D721Med (cell line): ENCODE measurements around the gene TRAPPC2L.

ENCODE experiments used
- DNase-seq: peaks from one replicate; pipeline ENCODE4 v3.0.0; 2011; ENCODE audit warnings: low spot score; ENCODE audit not compliant: insufficient read length
- FAIRE-seq: peaks from 2 replicates; lab custom pipeline; 2011; peaks lifted over from hg19 to GRCh38; lab: Jason Lieb, UNC
- TF ChIP-seq, protein P1 (sequence below): IDR thresholded peaks from 2 replicates; pipeline ENCODE4 v1.5.1; 2012; ENCODE audit warnings: mild to moderate bottlenecking, control low read depth; ENCODE audit not compliant: insufficient read depth; ENCODE audit errors: missing control alignments

TRAPPC2L gene

DNA sequence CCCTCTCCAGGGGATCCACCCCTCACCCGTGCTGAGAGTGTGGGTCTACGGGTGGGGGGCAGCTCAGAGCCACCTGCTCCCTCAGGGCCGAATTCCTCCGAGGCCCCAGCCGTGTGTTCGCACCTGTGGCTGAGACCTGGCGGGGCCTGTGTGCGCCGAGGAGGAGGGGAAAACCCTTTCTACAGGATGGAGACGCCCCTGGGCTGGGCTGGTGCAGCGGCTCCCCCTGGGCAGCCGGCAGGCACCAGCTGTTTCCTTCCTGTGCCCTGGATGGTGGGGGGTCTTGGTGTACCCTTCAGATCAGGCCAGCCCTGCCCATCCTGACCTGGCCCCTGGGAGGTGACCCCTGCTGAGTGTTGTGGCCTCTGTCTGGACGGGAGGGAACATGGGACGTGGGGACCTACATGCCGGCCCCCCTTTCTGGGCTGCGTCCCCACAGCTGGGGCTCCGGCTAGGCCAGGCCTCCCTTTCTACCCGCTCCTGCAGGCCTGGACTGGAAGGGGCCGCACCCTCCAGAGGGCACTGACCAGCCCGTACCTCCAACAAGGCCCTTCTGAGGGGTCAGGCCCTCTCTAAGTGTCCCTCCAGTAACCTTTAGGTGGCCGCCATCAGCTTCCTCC is 37.9 kb downstream of the TRAPPC2L start:
- no peak for FAIRE-seq
- DNase-seq = no peak
- TF ChIP-seq, protein P1, sequence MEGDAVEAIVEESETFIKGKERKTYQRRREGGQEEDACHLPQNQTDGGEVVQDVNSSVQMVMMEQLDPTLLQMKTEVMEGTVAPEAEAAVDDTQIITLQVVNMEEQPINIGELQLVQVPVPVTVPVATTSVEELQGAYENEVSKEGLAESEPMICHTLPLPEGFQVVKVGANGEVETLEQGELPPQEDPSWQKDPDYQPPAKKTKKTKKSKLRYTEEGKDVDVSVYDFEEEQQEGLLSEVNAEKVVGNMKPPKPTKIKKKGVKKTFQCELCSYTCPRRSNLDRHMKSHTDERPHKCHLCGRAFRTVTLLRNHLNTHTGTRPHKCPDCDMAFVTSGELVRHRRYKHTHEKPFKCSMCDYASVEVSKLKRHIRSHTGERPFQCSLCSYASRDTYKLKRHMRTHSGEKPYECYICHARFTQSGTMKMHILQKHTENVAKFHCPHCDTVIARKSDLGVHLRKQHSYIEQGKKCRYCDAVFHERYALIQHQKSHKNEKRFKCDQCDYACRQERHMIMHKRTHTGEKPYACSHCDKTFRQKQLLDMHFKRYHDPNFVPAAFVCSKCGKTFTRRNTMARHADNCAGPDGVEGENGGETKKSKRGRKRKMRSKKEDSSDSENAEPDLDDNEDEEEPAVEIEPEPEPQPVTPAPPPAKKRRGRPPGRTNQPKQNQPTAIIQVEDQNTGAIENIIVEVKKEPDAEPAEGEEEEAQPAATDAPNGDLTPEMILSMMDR = no peak

DNA sequence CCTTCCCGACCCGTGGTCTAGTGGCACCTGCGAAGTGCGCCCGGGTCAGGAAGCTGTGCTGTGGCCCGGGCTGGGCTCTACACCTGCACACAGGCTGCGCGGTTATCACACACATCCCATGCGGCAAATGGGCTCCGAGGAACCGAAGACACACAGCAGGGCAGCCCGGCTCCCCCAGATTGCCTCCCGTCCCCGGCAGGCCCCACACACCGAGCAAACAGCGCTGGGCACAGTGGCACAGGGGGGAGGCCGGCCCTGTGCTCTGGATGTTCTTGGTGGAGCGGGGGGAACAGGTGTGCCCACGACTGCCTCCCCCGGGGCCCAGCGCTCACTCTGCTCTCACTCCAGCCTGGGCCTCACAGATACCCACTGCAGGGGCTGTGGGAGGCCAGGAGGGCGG is 38.4 kb downstream of the TRAPPC2L start:
- no peak for DNase-seq
- no peak for FAIRE-seq
- TF ChIP-seq, protein P1 = no peak

DNA sequence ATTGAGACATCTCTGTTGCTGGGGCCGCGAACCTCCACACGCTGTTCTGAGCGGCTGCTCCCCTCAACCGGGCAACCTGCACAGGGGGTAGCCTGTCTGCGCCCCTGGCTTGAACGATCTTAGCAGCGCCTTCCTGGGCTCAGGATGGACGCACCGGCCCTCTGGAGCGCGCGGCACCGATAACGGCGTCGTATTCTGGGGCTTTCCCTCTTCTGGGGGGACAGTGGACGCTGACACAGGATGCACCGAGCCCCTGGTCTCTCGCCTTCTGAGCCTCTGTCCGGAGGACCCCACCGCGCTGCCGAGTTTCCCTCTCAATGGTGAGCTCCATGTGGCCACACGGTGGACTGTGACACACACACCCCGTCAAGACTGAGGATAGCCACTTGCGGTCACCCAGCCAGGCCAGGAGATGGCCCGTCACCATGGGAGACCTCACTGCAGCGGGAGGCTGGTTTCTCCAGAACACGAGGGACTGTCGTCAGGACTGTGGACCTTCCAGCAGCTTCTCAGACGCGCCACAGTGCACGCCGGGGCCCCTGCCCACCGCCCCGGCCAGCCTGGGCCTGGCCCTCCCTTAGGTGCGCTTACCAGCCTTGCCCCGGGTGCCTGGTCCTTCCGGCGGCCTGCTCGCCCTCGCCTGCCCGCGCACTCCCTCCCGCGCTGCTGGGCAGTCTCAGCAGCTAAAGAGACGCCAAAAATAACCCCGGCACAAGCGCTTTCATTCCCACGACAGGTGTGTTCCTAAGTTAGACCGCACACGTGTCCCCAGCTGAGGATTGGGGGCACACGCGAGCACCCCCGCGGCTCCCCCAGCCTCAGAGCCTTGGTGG is 39.5 kb downstream of the TRAPPC2L start:
- no peak for FAIRE-seq
- TF ChIP-seq, protein P1 = no peak
- no peak for DNase-seq

DNA sequence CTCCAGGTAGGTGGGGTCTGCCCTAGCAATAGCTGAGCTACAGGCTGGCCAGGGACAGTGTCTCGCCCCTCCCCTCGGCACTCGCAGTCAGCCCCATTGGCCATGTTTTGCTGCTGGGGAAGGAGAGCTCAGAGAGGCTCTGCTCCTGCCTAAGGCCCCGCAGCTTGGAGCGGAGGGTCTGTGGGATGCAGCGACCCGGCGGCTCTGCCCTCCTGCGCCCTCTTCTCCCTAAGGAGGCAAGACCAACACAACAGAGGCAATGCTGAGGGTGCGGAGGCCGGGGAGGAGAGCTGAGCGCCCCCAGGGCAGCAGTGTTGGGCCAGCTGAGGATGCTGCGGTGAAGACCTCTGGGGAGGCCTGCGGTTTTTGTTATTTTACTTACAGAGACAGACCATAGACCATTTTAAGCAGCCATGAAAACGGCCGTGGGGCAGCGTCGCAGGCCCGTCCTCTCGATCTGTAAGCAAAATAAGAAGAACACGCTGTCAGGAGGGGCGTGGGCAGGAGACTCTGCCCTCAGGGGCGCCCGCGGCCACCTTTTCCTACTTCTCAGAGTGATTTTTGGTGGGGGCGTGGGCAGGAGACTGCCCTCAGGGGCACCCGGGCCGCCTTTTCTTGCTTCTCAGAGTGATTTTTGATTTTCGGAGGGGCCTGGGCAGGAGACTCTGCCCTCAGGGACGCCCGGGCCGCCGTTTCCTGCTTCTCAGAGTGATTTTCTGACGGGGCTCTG is 40.9 kb downstream of the TRAPPC2L start:
- TF ChIP-seq, protein P1 = no peak
- no peak for FAIRE-seq

DNA sequence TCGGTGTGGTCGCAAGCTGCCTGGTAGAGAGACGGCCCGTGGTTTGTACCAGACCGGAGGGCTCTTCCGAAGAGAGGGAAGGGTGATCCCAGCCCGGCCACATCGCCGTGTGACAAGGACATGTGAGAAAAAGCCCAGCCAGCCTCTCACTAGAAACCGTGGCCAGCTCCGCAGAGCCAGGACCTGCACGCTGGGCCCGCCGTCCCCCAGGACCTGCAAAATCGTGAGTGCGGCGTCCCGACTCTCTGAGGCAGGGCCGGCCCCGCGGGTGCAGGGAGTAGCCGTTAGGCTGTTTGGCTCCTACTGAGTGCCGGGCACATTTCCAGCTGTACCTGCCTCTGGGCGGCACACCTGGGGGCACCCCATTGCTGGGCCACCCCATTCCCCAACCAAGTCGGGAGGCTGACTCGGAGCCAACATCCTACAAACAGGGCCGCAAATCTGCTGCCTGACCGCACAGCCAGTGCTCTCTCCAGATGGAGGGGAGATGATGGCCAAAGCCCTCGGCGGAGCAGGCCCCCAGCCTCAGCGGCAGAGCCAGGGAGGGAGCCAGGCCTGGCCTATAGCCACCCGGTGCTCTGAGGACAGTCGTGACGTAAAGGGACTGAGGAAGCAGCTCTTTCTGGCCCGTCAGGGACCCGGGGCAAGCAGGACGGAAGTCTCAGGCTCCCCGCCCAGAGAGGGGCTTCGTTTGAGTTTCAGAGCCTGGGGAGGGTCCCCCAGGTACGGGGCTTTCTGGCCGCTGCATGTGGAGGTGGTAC is 43.2 kb downstream of the TRAPPC2L start:
- no peak for DNase-seq
- TF ChIP-seq, protein P1 = no peak
- FAIRE-seq = no peak

More for the DNA sequence above, 40.9 kb downstream of the TRAPPC2L start:
- DNase-seq = no peak

DNA sequence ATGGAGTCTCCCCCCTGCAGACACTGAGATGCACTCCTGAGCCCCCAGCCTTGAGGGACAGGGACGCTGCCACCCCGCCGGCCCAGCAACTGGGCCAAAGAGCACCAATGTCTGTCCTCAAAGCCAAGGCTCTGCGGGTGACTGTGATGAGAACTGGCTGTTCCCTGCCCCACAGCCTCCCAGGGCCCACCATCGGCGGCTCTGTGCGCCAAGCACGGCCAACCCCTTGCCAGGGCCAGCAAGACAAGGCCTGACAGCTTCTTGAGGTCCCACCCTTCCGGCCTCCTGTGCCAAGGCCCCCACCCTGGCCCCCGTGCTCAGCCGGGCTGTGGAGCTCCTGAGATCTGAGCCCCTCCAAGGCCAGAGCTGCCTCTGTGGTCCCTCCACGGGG is 43.7 kb downstream of the TRAPPC2L start:
- DNase-seq (no peak), FAIRE-seq (no peak)
- TF ChIP-seq, protein P1 = no peak
